ENCODE data around the gene PYGO1. TPM values are rescaled to one million over a fixed set of nuclear protein-coding genes. Genes with fewer than 3 reads are reported as not detected.
"Not testable (repeated sequence)": the region's sequence is repeated elsewhere in the genome, so short reads cannot be mapped to it uniquely, and the experiment has no call there.

The PYGO1 gene
- polyA plus RNA-seq, 3 donors, result not detected

DNA sequence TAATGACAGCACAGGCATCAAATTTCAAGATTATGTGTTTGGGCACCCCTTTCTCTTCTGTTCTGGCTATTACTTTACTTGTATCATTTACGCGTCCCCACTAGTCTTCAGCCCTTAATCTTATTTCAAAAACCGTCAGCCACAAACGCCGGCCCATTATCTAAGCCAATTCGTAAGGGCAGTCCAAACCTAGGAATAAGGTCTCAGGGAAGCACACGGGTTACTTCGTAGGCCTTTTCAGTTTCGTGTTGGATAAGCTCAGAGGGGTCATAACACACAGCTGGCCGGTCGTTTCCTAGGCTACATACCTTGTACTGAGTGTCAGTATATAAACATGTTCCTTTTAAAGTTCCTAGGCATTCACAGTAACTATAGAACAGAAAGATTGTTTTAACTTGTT lies 75.0 kb downstream of the PYGO1 start:
- no peak overlapping the region for H3K4me3 Mint-ChIP-seq
- H3K79me2 ChIP-seq (ENCODE audit: insufficient read depth, low read length), result no peaks in the 10 kb centered on the region
- H3K27me3 Mint-ChIP-seq (ENCODE audit: low read depth in 3 of 3), result peaks cover 1 to 5% (median 4%) of the 10 kb centered on the region in 3 donors
- H3K9ac ChIP-seq (ENCODE audit: insufficient read depth, low read length, poor library complexity, severe bottlenecking), result no peak overlapping the region
- H3K4me1 ChIP-seq (ENCODE audit: control insufficient read depth in 1 of 2, insufficient read depth in 2 of 2, low read length in 2 of 2), result no peaks in the 10 kb centered on the region
- H3K36me3 ChIP-seq (replicated peaks in 1 of 2; ENCODE audit: control insufficient read depth in 1 of 2, insufficient read depth in 2 of 2, low read length in 2 of 2), result no peaks in the 10 kb centered on the region
- no peaks in the 10 kb centered on the region for H3K9me3 ChIP-seq (replicated peaks in 1 of 2; ENCODE audit: control insufficient read depth in 1 of 2, insufficient read depth in 1 of 2, low read length in 2 of 2)
- H4K20me1 ChIP-seq (ENCODE audit: insufficient read depth, low read length), result no peaks in the 10 kb centered on the region
- no peak overlapping the region for H2AFZ ChIP-seq (ENCODE audit: insufficient read depth, low read depth, low read length, poor library complexity, severe bottlenecking)
- no peak overlapping the region for H3K4me2 ChIP-seq (replicated peaks; ENCODE audit: extremely low read depth, low read length, poor library complexity, severe bottlenecking)
- no peak overlapping the region for H3K27ac Mint-ChIP-seq
- H3K9me3 Mint-ChIP-seq, result peaks cover 0 to 2% (median 0%) of the 10 kb centered on the region in 7 donors
- no peak for DNase-seq
- H3K27ac ChIP-seq (ENCODE audit: low read depth in 1 of 2, low read length in 2 of 2), result no peak overlapping the region
- intact Hi-C loops (cut with micrococcal nuclease), result no loop called here
- no peaks in the 10 kb centered on the region for H3K27me3 ChIP-seq (ENCODE audit: control insufficient read depth in 2 of 2, insufficient read depth in 2 of 2, low read length in 2 of 2)
- H3K4me3 ChIP-seq (replicated peaks in 1 of 3; ENCODE audit: low read depth in 2 of 3, low read length in 3 of 3), result no peak overlapping the region
- H3K36me3 Mint-ChIP-seq, result no peaks in the 10 kb centered on the region
- no peaks in the 10 kb centered on the region for H3K4me1 Mint-ChIP-seq
- WGBS (ENCODE audit: insufficient coverage), result 92% methylated on average over 8 of the region's 11 CpGs
- TF ChIP-seq, protein P1, sequence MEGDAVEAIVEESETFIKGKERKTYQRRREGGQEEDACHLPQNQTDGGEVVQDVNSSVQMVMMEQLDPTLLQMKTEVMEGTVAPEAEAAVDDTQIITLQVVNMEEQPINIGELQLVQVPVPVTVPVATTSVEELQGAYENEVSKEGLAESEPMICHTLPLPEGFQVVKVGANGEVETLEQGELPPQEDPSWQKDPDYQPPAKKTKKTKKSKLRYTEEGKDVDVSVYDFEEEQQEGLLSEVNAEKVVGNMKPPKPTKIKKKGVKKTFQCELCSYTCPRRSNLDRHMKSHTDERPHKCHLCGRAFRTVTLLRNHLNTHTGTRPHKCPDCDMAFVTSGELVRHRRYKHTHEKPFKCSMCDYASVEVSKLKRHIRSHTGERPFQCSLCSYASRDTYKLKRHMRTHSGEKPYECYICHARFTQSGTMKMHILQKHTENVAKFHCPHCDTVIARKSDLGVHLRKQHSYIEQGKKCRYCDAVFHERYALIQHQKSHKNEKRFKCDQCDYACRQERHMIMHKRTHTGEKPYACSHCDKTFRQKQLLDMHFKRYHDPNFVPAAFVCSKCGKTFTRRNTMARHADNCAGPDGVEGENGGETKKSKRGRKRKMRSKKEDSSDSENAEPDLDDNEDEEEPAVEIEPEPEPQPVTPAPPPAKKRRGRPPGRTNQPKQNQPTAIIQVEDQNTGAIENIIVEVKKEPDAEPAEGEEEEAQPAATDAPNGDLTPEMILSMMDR (IDR thresholded peaks at IDR 0.05), result no peak

DNA sequence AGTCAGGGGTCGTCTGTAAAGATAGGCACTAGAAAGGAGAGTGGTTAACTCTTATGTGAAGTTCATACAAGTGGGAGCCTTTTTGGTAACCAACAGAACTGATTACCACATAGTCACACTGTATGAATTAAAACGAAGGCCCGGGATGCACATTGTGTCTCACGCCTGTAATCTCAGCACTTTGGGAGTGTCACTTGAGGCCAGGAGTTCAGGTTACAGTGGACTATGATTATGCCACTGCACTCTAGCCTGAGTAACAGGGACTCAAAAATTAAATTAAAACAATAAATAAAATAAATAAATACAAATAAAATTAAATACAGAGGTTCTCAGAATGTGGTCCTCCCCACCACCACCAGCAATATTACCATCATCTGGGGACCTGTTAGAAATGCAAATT lies 80.6 kb downstream of the PYGO1 start:
- no peaks in the 10 kb centered on the region for H3K9me3 ChIP-seq (replicated peaks in 1 of 2; ENCODE audit: control insufficient read depth in 1 of 2, insufficient read depth in 1 of 2, low read length in 2 of 2)
- H3K27ac ChIP-seq (ENCODE audit: low read depth in 1 of 2, low read length in 2 of 2), result no peak overlapping the region
- H3K4me1 Mint-ChIP-seq, result no peaks in the 10 kb centered on the region
- intact Hi-C loops (cut with micrococcal nuclease), result no loop called here
- H3K9me3 Mint-ChIP-seq, result peaks cover 0 to 8% (median 3%) of the 10 kb centered on the region in 7 donors
- H3K27me3 ChIP-seq (ENCODE audit: control insufficient read depth in 2 of 2, insufficient read depth in 2 of 2, low read length in 2 of 2), result no peaks in the 10 kb centered on the region
- peaks cover under 1 to 3% (median 3%) of the 10 kb centered on the region in 3 donors for H3K27me3 Mint-ChIP-seq (ENCODE audit: low read depth in 3 of 3)
- TF ChIP-seq, protein P1 (IDR thresholded peaks at IDR 0.05), result no peak
- no peak overlapping the region for H3K4me3 Mint-ChIP-seq
- no peaks in the 10 kb centered on the region for H3K36me3 Mint-ChIP-seq
- no peaks in the 10 kb centered on the region for H4K20me1 ChIP-seq (ENCODE audit: insufficient read depth, low read length)
- no peak overlapping the region for H3K4me2 ChIP-seq (replicated peaks; ENCODE audit: extremely low read depth, low read length, poor library complexity, severe bottlenecking)
- H2AFZ ChIP-seq (ENCODE audit: insufficient read depth, low read depth, low read length, poor library complexity, severe bottlenecking), result no peak overlapping the region
- no peaks in the 10 kb centered on the region for H3K36me3 ChIP-seq (replicated peaks in 1 of 2; ENCODE audit: control insufficient read depth in 1 of 2, insufficient read depth in 2 of 2, low read length in 2 of 2)
- H3K4me1 ChIP-seq (ENCODE audit: control insufficient read depth in 1 of 2, insufficient read depth in 2 of 2, low read length in 2 of 2), result no peaks in the 10 kb centered on the region
- no CpG with 5 or more reads among the region's 4 CpGs for WGBS (ENCODE audit: insufficient coverage)
- H3K9ac ChIP-seq (ENCODE audit: insufficient read depth, low read length, poor library complexity, severe bottlenecking), result no peak overlapping the region
- H3K27ac Mint-ChIP-seq, result no peak overlapping the region
- DNase-seq, result no peak
- H3K79me2 ChIP-seq (ENCODE audit: insufficient read depth, low read length), result no peaks in the 10 kb centered on the region
- no peak overlapping the region for H3K4me3 ChIP-seq (replicated peaks in 1 of 3; ENCODE audit: low read depth in 2 of 3, low read length in 3 of 3)

DNA sequence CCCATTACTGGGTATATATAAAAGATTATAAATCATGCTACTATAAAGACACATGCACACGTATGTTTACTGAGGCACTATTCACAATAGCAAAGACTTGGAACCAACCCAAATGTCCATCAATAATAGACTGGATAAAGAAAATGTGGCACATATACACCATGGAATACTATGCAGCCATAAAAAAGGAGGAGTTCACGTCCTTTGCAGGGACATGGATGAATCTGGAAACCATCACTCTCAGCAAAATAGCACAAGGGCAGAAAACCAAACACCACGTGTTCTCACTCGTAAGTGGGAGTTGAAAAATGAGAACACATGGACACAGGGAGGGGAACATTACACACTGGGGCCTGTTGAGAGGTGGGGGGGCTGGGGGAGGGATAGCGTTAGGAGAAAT lies 82.7 kb downstream of the PYGO1 start:
- intact Hi-C loops (cut with micrococcal nuclease); H3K4me1 Mint-ChIP-seq; H3K9me3 Mint-ChIP-seq; H4K20me1 ChIP-seq (ENCODE audit: insufficient read depth, low read length); H3K4me3 Mint-ChIP-seq; DNase-seq; H3K9ac ChIP-seq (ENCODE audit: insufficient read depth, low read length, poor library complexity, severe bottlenecking); H3K4me1 ChIP-seq (ENCODE audit: control insufficient read depth in 1 of 2, insufficient read depth in 2 of 2, low read length in 2 of 2); H3K36me3 ChIP-seq (replicated peaks in 1 of 2; ENCODE audit: control insufficient read depth in 1 of 2, insufficient read depth in 2 of 2, low read length in 2 of 2); H3K9me3 ChIP-seq (replicated peaks in 1 of 2; ENCODE audit: control insufficient read depth in 1 of 2, insufficient read depth in 1 of 2, low read length in 2 of 2); H3K27me3 Mint-ChIP-seq (ENCODE audit: low read depth in 3 of 3); H3K27me3 ChIP-seq (ENCODE audit: control insufficient read depth in 2 of 2, insufficient read depth in 2 of 2, low read length in 2 of 2); H2AFZ ChIP-seq (ENCODE audit: insufficient read depth, low read depth, low read length, poor library complexity, severe bottlenecking); H3K4me2 ChIP-seq (replicated peaks; ENCODE audit: extremely low read depth, low read length, poor library complexity, severe bottlenecking); H3K27ac Mint-ChIP-seq; H3K4me3 ChIP-seq (replicated peaks in 1 of 3; ENCODE audit: low read depth in 2 of 3, low read length in 3 of 3); H3K79me2 ChIP-seq (ENCODE audit: insufficient read depth, low read length); H3K27ac ChIP-seq (ENCODE audit: low read depth in 1 of 2, low read length in 2 of 2); H3K36me3 Mint-ChIP-seq: not testable (repeated sequence)
- no CpG with 5 or more reads among the region's 5 CpGs for WGBS (ENCODE audit: insufficient coverage)
